ENCODE measurements around the gene CCDC92. TPM values are rescaled to one million over a fixed set of nuclear protein-coding genes. Genes with fewer than 3 reads are reported as not detected.

The CCDC92 gene
- total and polyA plus RNA-seq, 2 of the 13 experiments (the other 11 are each of a cell fraction or from before 2014, with no cell fraction given), result 5.4 to 14.7 TPM

DNA sequence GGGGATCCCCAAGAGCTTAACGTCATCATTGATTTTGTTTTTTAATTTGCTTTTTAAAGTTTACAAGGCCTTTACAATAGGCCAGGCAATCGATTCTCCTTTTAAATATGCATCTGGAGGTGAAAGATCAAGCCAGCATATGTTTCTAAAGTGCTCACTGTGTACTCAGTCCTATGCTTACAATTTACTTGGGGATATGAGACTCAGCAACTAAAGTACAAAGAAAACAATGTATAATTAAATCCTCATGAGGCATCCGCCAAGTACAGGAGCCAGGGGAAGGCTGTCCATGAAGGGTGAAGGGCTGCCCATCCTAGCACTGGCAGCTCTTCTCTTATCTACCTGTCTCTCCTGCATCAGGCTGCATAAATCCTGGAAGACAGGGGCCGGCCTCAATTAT lies 11.8 kb downstream of the CCDC92 start:
- ChIA-PET CTCF (ENCODE audit: low intra/inter-chr PET ratio, low total read pairs) (no interaction called here), POLR2A (no interaction called here)
- Histone ChIP-seq H3K4me3 (replicated peaks in 1 of 3; ENCODE audit: insufficient read depth in 1 of 3, low read depth in 2 of 3, low read length in 3 of 3) (no peak overlapping the region), H3K4me1 (ENCODE audit: insufficient read depth, low read length) (no peaks in the 10 kb centered on the region), H3K79me2 (ENCODE audit: insufficient read depth, low read length) (no peaks in the 10 kb centered on the region), H3K36me3 (replicated peaks in 1 of 2; ENCODE audit: control insufficient read depth in 1 of 2, insufficient read depth in 2 of 2, low read length in 2 of 2) (no peaks in the 10 kb centered on the region), H2AFZ (ENCODE audit: low read length) (no peak overlapping the region), H4K20me1 (ENCODE audit: insufficient read depth, low read length) (no peaks in the 10 kb centered on the region), H3K27me3 (ENCODE audit: control insufficient read depth in 1 of 2, insufficient read depth in 2 of 2, low read length in 2 of 2) (no peaks in the 10 kb centered on the region), H3K27ac (ENCODE audit: extremely low read length, insufficient read depth, low read length) (no peak overlapping the region), H3K9me3 (ENCODE audit: low read length) (no peaks in the 10 kb centered on the region), H3K4me2 (ENCODE audit: low read depth, low read length) (no peak overlapping the region), H3K9ac (ENCODE audit: insufficient read depth, low read depth, low read length) (no peak overlapping the region)
- TF ChIP-seq MED13 (CRISPR knock-in tag; IDR thresholded peaks at IDR 0.05), result no peak
- no peak for TF ChIP-seq FOSL1 (CRISPR knock-in tag; IDR thresholded peaks at IDR 0.05; ENCODE audit: borderline replicate concordance)
- no peak for TF ChIP-seq ZNF232 (CRISPR knock-in tag; IDR thresholded peaks at IDR 0.05; ENCODE audit: borderline replicate concordance)
- TF ChIP-seq ZBTB21 (CRISPR knock-in tag; IDR thresholded peaks at IDR 0.05), result no peak
- TF ChIP-seq KMT2B (CRISPR knock-in tag; IDR thresholded peaks at IDR 0.05), result no peak
- no peak for TF ChIP-seq CBFB (CRISPR knock-in tag; IDR thresholded peaks at IDR 0.05)
- TF ChIP-seq ATM (IDR thresholded peaks at IDR 0.05; ENCODE audit: borderline replicate concordance), result no peak
- no peak for ATAC-seq
- no peak for DNase-seq (ENCODE audit: low spot score)
- intact Hi-C loops (cut with micrococcal nuclease; ENCODE audit: unreplicated experiment) (no loop called here), in situ Hi-C loops (cut with HindIII; ENCODE audit: extremely low pct_ligation_motif_present, low pct_unique_long_range_greater_than_20kb) (no loop called here)
- 77% methylated on average over 4 of the region's 4 CpGs for WGBS (ENCODE audit: low lambda C conversion rate)
- BruUV-seq (replicated peaks), result no TSS peak
- FAIRE-seq, result no peak

DNA sequence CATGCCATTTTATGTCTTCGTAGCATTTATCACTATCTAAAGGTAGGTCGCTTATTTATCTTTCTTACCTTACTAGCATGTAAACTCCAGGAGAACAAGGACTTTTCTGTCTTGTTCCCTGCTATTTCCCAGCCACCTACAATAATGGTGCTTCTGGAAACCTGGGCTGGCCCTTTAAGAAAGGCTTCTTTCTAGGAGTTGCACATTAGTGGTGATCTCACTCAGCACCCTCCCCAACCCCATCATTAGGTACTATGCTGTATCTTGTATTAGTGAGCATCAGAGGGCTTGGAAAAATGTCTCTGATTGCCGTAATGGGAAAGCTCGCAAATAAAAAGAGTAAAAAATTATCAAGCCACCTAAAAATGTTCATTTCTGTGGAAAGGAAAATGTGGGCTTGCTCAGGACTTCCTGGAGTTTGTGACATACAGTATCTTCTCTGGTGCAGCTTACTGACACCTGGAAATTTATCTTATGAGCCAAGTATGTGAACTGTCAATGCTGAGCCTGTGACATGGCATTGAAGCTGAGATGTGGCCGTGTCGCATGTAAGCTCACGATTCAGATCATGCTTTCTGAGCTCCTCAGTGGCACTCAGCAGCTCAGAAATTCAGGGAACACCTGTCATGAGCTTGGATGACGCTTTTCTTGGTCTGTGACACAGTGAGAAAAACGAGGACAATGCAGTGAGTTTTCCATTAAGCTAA lies 12.4 kb downstream of the CCDC92 start:
- in situ Hi-C loops (cut with HindIII; ENCODE audit: extremely low pct_ligation_motif_present, low pct_unique_long_range_greater_than_20kb), result no loop called here
- no TSS peak for BruUV-seq (replicated peaks)
- FAIRE-seq (no peak), DNase-seq (ENCODE audit: low spot score) (no peak), ATAC-seq (no peak)
- no peaks in the 10 kb centered on the region for H3K27me3 ChIP-seq (ENCODE audit: control insufficient read depth in 1 of 2, insufficient read depth in 2 of 2, low read length in 2 of 2)
- intact Hi-C loops (cut with micrococcal nuclease; ENCODE audit: unreplicated experiment), result no loop called here
- H3K27ac ChIP-seq (ENCODE audit: extremely low read length, insufficient read depth, low read length), result no peak overlapping the region
- H4K20me1 ChIP-seq (ENCODE audit: insufficient read depth, low read length), result no peaks in the 10 kb centered on the region
- no peak overlapping the region for H3K4me3 ChIP-seq (replicated peaks in 1 of 3; ENCODE audit: insufficient read depth in 1 of 3, low read depth in 2 of 3, low read length in 3 of 3)
- 92% methylated on average over 9 of the region's 9 CpGs for WGBS (ENCODE audit: low lambda C conversion rate)
- TF ChIP-seq ZNF282 (IDR thresholded peaks at IDR 0.05; ENCODE audit: partially characterized antibody) (no peak), TARDBP (CRISPR knock-in tag; IDR thresholded peaks at IDR 0.05) (no peak), MTA3 (CRISPR knock-in tag; IDR thresholded peaks at IDR 0.05) (no peak), SRY (CRISPR knock-in tag; IDR thresholded peaks at IDR 0.05) (no peak), ZBTB1 (CRISPR knock-in tag; IDR thresholded peaks at IDR 0.05; ENCODE audit: borderline replicate concordance) (no peak)
- H3K9ac ChIP-seq (ENCODE audit: insufficient read depth, low read depth, low read length), result no peak overlapping the region
- no peak overlapping the region for H3K4me2 ChIP-seq (ENCODE audit: low read depth, low read length)
- no peaks in the 10 kb centered on the region for H3K4me1 ChIP-seq (ENCODE audit: insufficient read depth, low read length)
- ChIA-PET CTCF (ENCODE audit: low intra/inter-chr PET ratio, low total read pairs) (no interaction called here), POLR2A (no interaction called here)
- no peaks in the 10 kb centered on the region for H3K36me3 ChIP-seq (replicated peaks in 1 of 2; ENCODE audit: control insufficient read depth in 1 of 2, insufficient read depth in 2 of 2, low read length in 2 of 2)
- no peaks in the 10 kb centered on the region for H3K79me2 ChIP-seq (ENCODE audit: insufficient read depth, low read length)
- no peaks in the 10 kb centered on the region for H3K9me3 ChIP-seq (ENCODE audit: low read length)
- no peak overlapping the region for H2AFZ ChIP-seq (ENCODE audit: low read length)

All from HepG2 (cell line).